GM21737 (cell line): ENCODE measurements around the gene AHDC1.

Experiments used
- ATAC-seq: cut with Tn5 transposase; IDR thresholded peaks from one replicate; pipeline ENCODE4 v1.9.1; 2021; ENCODE audit warnings: mild to moderate bottlenecking, moderate library complexity; ENCODE audit not compliant: unreplicated experiment

AHDC1 gene

GRCh38 chr1:27599605-27600497, 4.1 kb downstream of the AHDC1 start:
- no peak for ATAC-seq

- ATAC-seq, result no peak
Measured at GRCh38 chr1:27598902-27599528, 4.9 kb downstream of the AHDC1 start.

- ATAC-seq, result no peak
Measured at GRCh38 chr1:27598295-27598687, 5.7 kb downstream of the AHDC1 start.

- ATAC-seq, result no peak
Measured at GRCh38 chr1:27597516-27598294, 6.2 kb downstream of the AHDC1 start.

GRCh38 chr1:27596986-27597385, 7.0 kb downstream of the AHDC1 start:
- ATAC-seq, result no peak

- no peak for ATAC-seq
Measured at GRCh38 chr1:27596261-27596660, 7.7 kb downstream of the AHDC1 start.

GRCh38 chr1:27595597-27595996, 8.3 kb downstream of the AHDC1 start:
- ATAC-seq, result no peak

GRCh38 chr1:27594564-27595510, 9.1 kb downstream of the AHDC1 start:
- no peak for ATAC-seq

GRCh38 chr1:27593678-27594563, 10.0 kb downstream of the AHDC1 start:
- ATAC-seq, result no peak

GRCh38 chr1:27592931-27593677, 10.8 kb downstream of the AHDC1 start:
- no peak for ATAC-seq

- ATAC-seq, result no peak
Measured at GRCh38 chr1:27592232-27592930, 11.6 kb downstream of the AHDC1 start.

- no peak for ATAC-seq
Measured at GRCh38 chr1:27591622-27592021, 12.3 kb downstream of the AHDC1 start.

GRCh38 chr1:27590917-27591508, 12.9 kb downstream of the AHDC1 start:
- ATAC-seq, result no peak

- ATAC-seq, result no peak
Measured at GRCh38 chr1:27589841-27590426, 14.0 kb downstream of the AHDC1 start.

GRCh38 chr1:27589441-27589840, 14.5 kb downstream of the AHDC1 start:
- ATAC-seq, result no peak

GRCh38 chr1:27588256-27589232, 15.4 kb downstream of the AHDC1 start:
- no peak for ATAC-seq
